GM23338 (cell line): ENCODE data around the gene GAREM1. TPM values are rescaled to one million over a fixed set of nuclear protein-coding genes. Genes with fewer than 3 reads are reported as not detected.

Experiments
- ATAC-seq: fragments of 200-7000 bp; cut with Tn5 transposase; 3 replicates; pipeline ENCODE4 v1.9.1; 2020
- DNase-seq: peaks from one replicate; pipeline ENCODE4 v3.0.0-alpha.2; 2015; ENCODE audit warnings: low spot score
- H2AFZ ChIP-seq: fragments of 200-600 bp; sonication (generic); 2 replicates; pipeline ENCODE4 v1.8.0; 2016; ENCODE audit warnings: antibody characterized with exemption, mild to moderate bottlenecking, moderate library complexity
- H3F3A ChIP-seq: fragments of 200-600 bp; sonication (generic); replicated peaks from 2 replicates; pipeline ENCODE4 v1.8.0; 2017; ENCODE audit warnings: antibody characterized with exemption, mixed run types, low read depth
- H3K27ac ChIP-seq: fragments of 200-600 bp; sonication (generic); 2 replicates; pipeline ENCODE4 v1.6.1; 2016; ENCODE audit warnings: low read depth
- H3K27me3 ChIP-seq: fragments of 200-600 bp; sonication (generic); 2 replicates; pipeline ENCODE4 v1.8.0; 2016; ENCODE audit warnings: mild to moderate bottlenecking, mixed run types, moderate library complexity; ENCODE audit not compliant: insufficient read depth
- H3K36me3 ChIP-seq: fragments of 200-600 bp; sonication (generic); 2 replicates; pipeline ENCODE4 v1.8.0; 2016; ENCODE audit warnings: mild to moderate bottlenecking; ENCODE audit not compliant: insufficient read depth
- H3K4me1 ChIP-seq: fragments of 200-600 bp; sonication (generic); 2 replicates; pipeline ENCODE4 v1.8.0; 2016; ENCODE audit warnings: mild to moderate bottlenecking, moderate library complexity; ENCODE audit not compliant: insufficient read depth
- H3K4me2 ChIP-seq: fragments of 200-600 bp; sonication (generic); 2 replicates; pipeline ENCODE4 v1.7.1; 2017; ENCODE audit warnings: mixed run types
- H3K4me3 ChIP-seq: fragments of 200-600 bp; sonication (generic); 2 replicates; pipeline ENCODE4 v1.6.1; 2016; ENCODE audit warnings: mixed run types
- H3K79me2 ChIP-seq: fragments of 200-600 bp; sonication (generic); replicated peaks from 2 replicates; pipeline ENCODE4 v1.8.0; 2017; ENCODE audit warnings: mild to moderate bottlenecking; ENCODE audit not compliant: insufficient read depth
- H3K9me2 ChIP-seq: fragments of 200-600 bp; sonication (generic); 2 replicates; pipeline ENCODE4 v1.8.0; 2017; ENCODE audit not compliant: insufficient read depth
- H4K20me1 ChIP-seq: fragments of 200-600 bp; sonication (generic); replicated peaks from 2 replicates; pipeline ENCODE4 v1.8.0; 2017; ENCODE audit warnings: mild to moderate bottlenecking; ENCODE audit not compliant: insufficient read depth
- H3K27ac Mint-ChIP-seq: 2 replicates; pipeline ENCODE4 v1.8.0; 2020; ENCODE audit warnings: inconsistent platforms, mild to moderate bottlenecking, moderate library complexity, mixed read lengths
- H3K27me3 Mint-ChIP-seq: 3 replicates; pipeline ENCODE4 v1.8.0; 2022; ENCODE audit warnings: low read depth, mild to moderate bottlenecking, moderate library complexity, mixed read lengths, inconsistent platforms; ENCODE audit not compliant: insufficient read depth, poor library complexity
- H3K36me3 Mint-ChIP-seq: 3 replicates; pipeline ENCODE4 v1.8.0; 2021; ENCODE audit warnings: low read depth, mild to moderate bottlenecking, inconsistent platforms, moderate library complexity, mixed read lengths
- H3K4me1 Mint-ChIP-seq: 3 replicates; pipeline ENCODE4 v1.8.0; 2020; ENCODE audit warnings: mild to moderate bottlenecking, inconsistent platforms, mixed read lengths
- H3K4me3 Mint-ChIP-seq: 3 replicates; pipeline ENCODE4 v1.8.0; 2021; ENCODE audit warnings: moderate library complexity, mild to moderate bottlenecking, inconsistent platforms, mixed read lengths
- H3K9me3 Mint-ChIP-seq: 3 replicates; pipeline ENCODE4 v1.8.0; 2020; ENCODE audit warnings: moderate library complexity, mild to moderate bottlenecking, inconsistent platforms, mixed read lengths
- CREB1 ChIP-seq: fragments of 250-450 bp; sonication (Bioruptor Pico); IDR thresholded peaks from 2 replicates; pipeline ENCODE4 v1.5.0; 2020; ENCODE audit warnings: low read depth, mild to moderate bottlenecking, moderate library complexity
- CTCF ChIP-seq, 2 experiments: fragments of 200-600 bp in 1 of 2; sonication (generic) in 1 of 2; conservative IDR thresholded peaks; 2 replicates each; pipeline versions ENCODE4 v1.5.1 to v1.6.1; 2016 to 2017; ENCODE audit warnings: antibody characterized with exemption in 2 of 2, low read depth in 2 of 2, mild to moderate bottlenecking in 2 of 2, moderate library complexity in 1 of 2
- ETS1 ChIP-seq: IDR thresholded peaks from 2 replicates; pipeline ENCODE4 v1.6.1; 2016; ENCODE audit warnings: antibody characterized with exemption
- EZH2 ChIP-seq: fragments of 200-600 bp; sonication (generic); IDR thresholded peaks from one replicate; pipeline ENCODE4 v1.8.0; 2017; ENCODE audit warnings: antibody characterized with exemption, mild to moderate bottlenecking, low read depth; ENCODE audit not compliant: unreplicated experiment
- EZH2phosphoT487 ChIP-seq: fragments of 200-600 bp; sonication (generic); IDR thresholded peaks from one replicate; pipeline ENCODE4 v1.8.1; 2018; ENCODE audit warnings: antibody characterized with exemption; ENCODE audit not compliant: unreplicated experiment
- JUNB ChIP-seq: IDR thresholded peaks from one replicate; pipeline ENCODE4 v1.6.1; 2016; ENCODE audit warnings: antibody characterized with exemption; ENCODE audit not compliant: unreplicated experiment
- NANOG ChIP-seq: IDR thresholded peaks from 2 replicates; pipeline ENCODE4 v1.6.1; 2016; ENCODE audit warnings: antibody characterized with exemption, borderline replicate concordance
- POLR2AphosphoS5 ChIP-seq: IDR thresholded peaks from 2 replicates; pipeline ENCODE4 v1.6.1; 2016; ENCODE audit warnings: antibody characterized with exemption, low read depth
- STAT1 ChIP-seq: IDR thresholded peaks from one replicate; pipeline ENCODE4 v1.6.1; 2016; ENCODE audit warnings: antibody characterized with exemption; ENCODE audit not compliant: unreplicated experiment
- ZNF114 ChIP-seq: fragments of 250-450 bp; sonication (Bioruptor Pico); IDR thresholded peaks from 2 replicates; pipeline ENCODE4 v1.5.0; 2020; ENCODE audit warnings: mild to moderate bottlenecking, moderate library complexity
- ZNF331 ChIP-seq: fragments of 250-450 bp; sonication (Bioruptor Pico); IDR thresholded peaks from 2 replicates; pipeline ENCODE4 v1.5.0; 2020; ENCODE audit warnings: low read depth, mild to moderate bottlenecking, moderate library complexity
- polyA plus RNA-seq: library from polyadenylated mRNA; unstranded; fragments of >200 nt; fragmentation: Nextera tagmentation; extraction: Ambion mirVana; gene quantifications from 2 replicates; pipeline ENCODE4 v1.2.1, GENCODE V29; 2016
- total RNA-seq: library from RNA; depleted of rRNA; stranded (reverse); fragments of >200 nt; shearing (Covaris generic); gene quantifications from 2 replicates; pipeline ENCODE4 v1.2.3, GENCODE V29; 2014
- TF ChIP-seq, protein P1 (sequence below): IDR thresholded peaks from one replicate; pipeline ENCODE4 v1.6.1; 2018; ENCODE audit warnings: antibody characterized with exemption; ENCODE audit not compliant: unreplicated experiment
- TF ChIP-seq, protein P2 (sequence below): fragments of 250-450 bp; sonication (Bioruptor Pico); IDR thresholded peaks from 2 replicates; pipeline ENCODE4 v1.5.0; 2020; ENCODE audit warnings: mild to moderate bottlenecking, moderate library complexity

GAREM1 gene
- total and polyA plus RNA-seq, 2 experiments from 2014 or later, result 2.7 to 6.0 TPM

- no peak for DNase-seq
- H3K27me3 ChIP-seq, result no peaks in the 10 kb centered on the region
- H3K27me3 Mint-ChIP-seq, result peaks cover 3% of the 10 kb centered on the region
- H3K27ac ChIP-seq, result peak overlapping the region; percentile 63; the same call in 1 of the 2 replicates
- peaks cover 19% of the 10 kb centered on the region; the same call in 2 of the 3 replicates for H3K4me1 Mint-ChIP-seq
- H3K4me3 ChIP-seq, result no peak overlapping the region
- H4K20me1 ChIP-seq, result no peaks in the 10 kb centered on the region
- H3K9me3 Mint-ChIP-seq, result peaks cover 9% of the 10 kb centered on the region; the same call in 2 of the 3 replicates
- H3K4me1 ChIP-seq, result peaks cover 19% of the 10 kb centered on the region
- no peaks in the 10 kb centered on the region for H3K9me2 ChIP-seq
- TF ChIP-seq, protein P1, sequence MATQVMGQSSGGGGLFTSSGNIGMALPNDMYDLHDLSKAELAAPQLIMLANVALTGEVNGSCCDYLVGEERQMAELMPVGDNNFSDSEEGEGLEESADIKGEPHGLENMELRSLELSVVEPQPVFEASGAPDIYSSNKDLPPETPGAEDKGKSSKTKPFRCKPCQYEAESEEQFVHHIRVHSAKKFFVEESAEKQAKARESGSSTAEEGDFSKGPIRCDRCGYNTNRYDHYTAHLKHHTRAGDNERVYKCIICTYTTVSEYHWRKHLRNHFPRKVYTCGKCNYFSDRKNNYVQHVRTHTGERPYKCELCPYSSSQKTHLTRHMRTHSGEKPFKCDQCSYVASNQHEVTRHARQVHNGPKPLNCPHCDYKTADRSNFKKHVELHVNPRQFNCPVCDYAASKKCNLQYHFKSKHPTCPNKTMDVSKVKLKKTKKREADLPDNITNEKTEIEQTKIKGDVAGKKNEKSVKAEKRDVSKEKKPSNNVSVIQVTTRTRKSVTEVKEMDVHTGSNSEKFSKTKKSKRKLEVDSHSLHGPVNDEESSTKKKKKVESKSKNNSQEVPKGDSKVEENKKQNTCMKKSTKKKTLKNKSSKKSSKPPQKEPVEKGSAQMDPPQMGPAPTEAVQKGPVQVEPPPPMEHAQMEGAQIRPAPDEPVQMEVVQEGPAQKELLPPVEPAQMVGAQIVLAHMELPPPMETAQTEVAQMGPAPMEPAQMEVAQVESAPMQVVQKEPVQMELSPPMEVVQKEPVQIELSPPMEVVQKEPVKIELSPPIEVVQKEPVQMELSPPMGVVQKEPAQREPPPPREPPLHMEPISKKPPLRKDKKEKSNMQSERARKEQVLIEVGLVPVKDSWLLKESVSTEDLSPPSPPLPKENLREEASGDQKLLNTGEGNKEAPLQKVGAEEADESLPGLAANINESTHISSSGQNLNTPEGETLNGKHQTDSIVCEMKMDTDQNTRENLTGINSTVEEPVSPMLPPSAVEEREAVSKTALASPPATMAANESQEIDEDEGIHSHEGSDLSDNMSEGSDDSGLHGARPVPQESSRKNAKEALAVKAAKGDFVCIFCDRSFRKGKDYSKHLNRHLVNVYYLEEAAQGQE, result no peak
- no peak for TF ChIP-seq CTCF (conservative IDR thresholded peaks at IDR 0.05; ENCODE audit: low read depth in 2 of 2)
- TF ChIP-seq ZNF114, result no peak
- no peak for TF ChIP-seq POLR2AphosphoS5
- no peak for TF ChIP-seq ZNF331
- TF ChIP-seq CREB1 (CRISPR knock-in tag), result no peak
- no peak for TF ChIP-seq STAT1
- no peak for TF ChIP-seq ETS1
- TF ChIP-seq, protein P2, sequence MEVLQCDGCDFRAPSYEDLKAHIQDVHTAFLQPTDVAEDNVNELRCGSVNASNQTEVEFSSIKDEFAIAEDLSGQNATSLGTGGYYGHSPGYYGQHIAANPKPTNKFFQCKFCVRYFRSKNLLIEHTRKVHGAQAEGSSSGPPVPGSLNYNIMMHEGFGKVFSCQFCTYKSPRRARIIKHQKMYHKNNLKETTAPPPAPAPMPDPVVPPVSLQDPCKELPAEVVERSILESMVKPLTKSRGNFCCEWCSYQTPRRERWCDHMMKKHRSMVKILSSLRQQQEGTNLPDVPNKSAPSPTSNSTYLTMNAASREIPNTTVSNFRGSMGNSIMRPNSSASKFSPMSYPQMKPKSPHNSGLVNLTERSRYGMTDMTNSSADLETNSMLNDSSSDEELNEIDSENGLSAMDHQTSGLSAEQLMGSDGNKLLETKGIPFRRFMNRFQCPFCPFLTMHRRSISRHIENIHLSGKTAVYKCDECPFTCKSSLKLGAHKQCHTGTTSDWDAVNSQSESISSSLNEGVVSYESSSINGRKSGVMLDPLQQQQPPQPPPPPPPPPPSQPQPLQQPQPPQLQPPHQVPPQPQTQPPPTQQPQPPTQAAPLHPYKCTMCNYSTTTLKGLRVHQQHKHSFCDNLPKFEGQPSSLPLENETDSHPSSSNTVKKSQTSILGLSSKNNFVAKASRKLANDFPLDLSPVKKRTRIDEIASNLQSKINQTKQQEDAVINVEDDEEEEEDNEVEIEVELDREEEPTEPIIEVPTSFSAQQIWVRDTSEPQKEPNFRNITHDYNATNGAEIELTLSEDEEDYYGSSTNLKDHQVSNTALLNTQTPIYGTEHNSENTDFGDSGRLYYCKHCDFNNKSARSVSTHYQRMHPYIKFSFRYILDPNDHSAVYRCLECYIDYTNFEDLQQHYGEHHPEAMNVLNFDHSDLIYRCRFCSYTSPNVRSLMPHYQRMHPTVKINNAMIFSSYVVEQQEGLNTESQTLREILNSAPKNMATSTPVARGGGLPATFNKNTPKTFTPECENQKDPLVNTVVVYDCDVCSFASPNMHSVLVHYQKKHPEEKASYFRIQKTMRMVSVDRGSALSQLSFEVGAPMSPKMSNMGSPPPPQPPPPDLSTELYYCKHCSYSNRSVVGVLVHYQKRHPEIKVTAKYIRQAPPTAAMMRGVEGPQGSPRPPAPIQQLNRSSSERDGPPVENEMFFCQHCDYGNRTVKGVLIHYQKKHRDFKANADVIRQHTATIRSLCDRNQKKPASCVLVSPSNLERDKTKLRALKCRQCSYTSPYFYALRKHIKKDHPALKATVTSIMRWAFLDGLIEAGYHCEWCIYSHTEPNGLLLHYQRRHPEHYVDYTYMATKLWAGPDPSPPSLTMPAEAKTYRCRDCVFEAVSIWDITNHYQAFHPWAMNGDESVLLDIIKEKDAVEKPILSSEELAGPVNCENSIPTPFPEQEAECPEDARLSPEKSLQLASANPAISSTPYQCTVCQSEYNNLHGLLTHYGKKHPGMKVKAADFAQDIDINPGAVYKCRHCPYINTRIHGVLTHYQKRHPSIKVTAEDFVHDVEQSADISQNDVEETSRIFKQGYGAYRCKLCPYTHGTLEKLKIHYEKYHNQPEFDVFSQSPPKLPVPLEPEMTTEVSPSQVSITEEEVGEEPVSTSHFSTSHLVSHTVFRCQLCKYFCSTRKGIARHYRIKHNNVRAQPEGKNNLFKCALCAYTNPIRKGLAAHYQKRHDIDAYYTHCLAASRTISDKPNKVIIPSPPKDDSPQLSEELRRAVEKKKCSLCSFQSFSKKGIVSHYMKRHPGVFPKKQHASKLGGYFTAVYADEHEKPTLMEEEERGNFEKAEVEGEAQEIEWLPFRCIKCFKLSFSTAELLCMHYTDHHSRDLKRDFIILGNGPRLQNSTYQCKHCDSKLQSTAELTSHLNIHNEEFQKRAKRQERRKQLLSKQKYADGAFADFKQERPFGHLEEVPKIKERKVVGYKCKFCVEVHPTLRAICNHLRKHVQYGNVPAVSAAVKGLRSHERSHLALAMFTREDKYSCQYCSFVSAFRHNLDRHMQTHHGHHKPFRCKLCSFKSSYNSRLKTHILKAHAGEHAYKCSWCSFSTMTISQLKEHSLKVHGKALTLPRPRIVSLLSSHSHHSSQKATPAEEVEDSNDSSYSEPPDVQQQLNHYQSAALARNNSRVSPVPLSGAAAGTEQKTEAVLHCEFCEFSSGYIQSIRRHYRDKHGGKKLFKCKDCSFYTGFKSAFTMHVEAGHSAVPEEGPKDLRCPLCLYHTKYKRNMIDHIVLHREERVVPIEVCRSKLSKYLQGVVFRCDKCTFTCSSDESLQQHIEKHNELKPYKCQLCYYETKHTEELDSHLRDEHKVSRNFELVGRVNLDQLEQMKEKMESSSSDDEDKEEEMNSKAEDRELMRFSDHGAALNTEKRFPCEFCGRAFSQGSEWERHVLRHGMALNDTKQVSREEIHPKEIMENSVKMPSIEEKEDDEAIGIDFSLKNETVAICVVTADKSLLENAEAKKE (CRISPR knock-in tag), result no peak
- no peak for TF ChIP-seq EZH2
- no peak for TF ChIP-seq NANOG
- no peak for TF ChIP-seq JUNB
- TF ChIP-seq EZH2phosphoT487, result no peak
- no peak for ATAC-seq
- no peak overlapping the region for H3K27ac Mint-ChIP-seq
- H3K36me3 ChIP-seq, result 0 out of 2 replicates have a peak, but pooled peaks cover 2% of the 10 kb centered on the region
- peaks cover 12% of the 10 kb centered on the region; the same call in 2 of the 3 replicates for H3K36me3 Mint-ChIP-seq
- no peak overlapping the region for H3K4me3 Mint-ChIP-seq
- H3K79me2 ChIP-seq, result no peaks in the 10 kb centered on the region
- no peaks in the 10 kb centered on the region for H3F3A ChIP-seq
- no peak overlapping the region for H3K4me2 ChIP-seq
- H2AFZ ChIP-seq, result no peak overlapping the region
Measured at GRCh38 chr18:32280911-32281310, 189.8 kb downstream of the GAREM1 start.
